Brain microvascular endothelial cell (primary cell): ENCODE measurements around the gene PRKCQ.

Experiments used
- DNase-seq: peaks from one replicate; pipeline ENCODE4 v3.0.0-alpha.2; 2020
- H3K27ac ChIP-seq: fragments of 250-450 bp; sonication (Bioruptor Pico); 2 replicates; pipeline ENCODE4 v1.5.1; 2020; ENCODE audit warnings: mild to moderate bottlenecking, moderate library complexity
- H3K27me3 ChIP-seq: fragments of 250-450 bp; sonication (Bioruptor Pico); replicated peaks from 2 replicates; pipeline ENCODE4 v1.5.1; 2020; ENCODE audit warnings: mild to moderate bottlenecking
- H3K36me3 ChIP-seq: fragments of 250-450 bp; sonication (Bioruptor Pico); replicated peaks from 2 replicates; pipeline ENCODE4 v1.5.1; 2020; ENCODE audit warnings: mild to moderate bottlenecking
- H3K4me3 ChIP-seq: 2 replicates; pipeline ENCODE4 v1.5.1; 2011; ENCODE audit warnings: low read depth, mild to moderate bottlenecking, control low read depth, low read length, moderate library complexity
- in situ Hi-C: cut with HindIII; loops from 2 replicates; pipeline ENCODE4 v1.10.0; 2017; ENCODE audit warnings: low sequenced_read_pairs, low pct_ligation_motif_present
- TF ChIP-seq, protein P1 (sequence below): IDR thresholded peaks from 2 replicates; pipeline ENCODE4 v1.5.1; 2011; ENCODE audit warnings: low read depth, mild to moderate bottlenecking, moderate library complexity, low read length, control low read depth, inconsistent platforms; ENCODE audit errors: missing control alignments

Gene PRKCQ

DNA sequence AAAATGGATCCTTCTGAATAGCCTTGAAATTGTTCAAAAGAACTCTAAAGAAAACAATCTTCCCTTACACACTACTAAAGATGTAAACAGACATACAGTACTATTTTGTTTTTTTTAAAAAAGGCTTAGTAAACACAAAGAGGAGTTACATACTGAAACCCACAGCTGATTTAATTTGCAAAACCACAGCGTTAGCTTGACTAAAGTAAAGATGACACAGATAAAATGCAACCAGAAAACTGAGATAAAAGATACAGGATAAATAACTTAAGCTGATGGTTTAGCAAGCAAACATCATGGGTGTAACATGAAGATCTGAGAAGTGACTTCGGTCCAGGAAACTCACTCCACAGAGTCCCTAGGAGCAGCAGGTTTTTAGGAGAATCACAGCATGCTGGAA is 21.8 kb downstream of the PRKCQ start:
- TF ChIP-seq, protein P1, sequence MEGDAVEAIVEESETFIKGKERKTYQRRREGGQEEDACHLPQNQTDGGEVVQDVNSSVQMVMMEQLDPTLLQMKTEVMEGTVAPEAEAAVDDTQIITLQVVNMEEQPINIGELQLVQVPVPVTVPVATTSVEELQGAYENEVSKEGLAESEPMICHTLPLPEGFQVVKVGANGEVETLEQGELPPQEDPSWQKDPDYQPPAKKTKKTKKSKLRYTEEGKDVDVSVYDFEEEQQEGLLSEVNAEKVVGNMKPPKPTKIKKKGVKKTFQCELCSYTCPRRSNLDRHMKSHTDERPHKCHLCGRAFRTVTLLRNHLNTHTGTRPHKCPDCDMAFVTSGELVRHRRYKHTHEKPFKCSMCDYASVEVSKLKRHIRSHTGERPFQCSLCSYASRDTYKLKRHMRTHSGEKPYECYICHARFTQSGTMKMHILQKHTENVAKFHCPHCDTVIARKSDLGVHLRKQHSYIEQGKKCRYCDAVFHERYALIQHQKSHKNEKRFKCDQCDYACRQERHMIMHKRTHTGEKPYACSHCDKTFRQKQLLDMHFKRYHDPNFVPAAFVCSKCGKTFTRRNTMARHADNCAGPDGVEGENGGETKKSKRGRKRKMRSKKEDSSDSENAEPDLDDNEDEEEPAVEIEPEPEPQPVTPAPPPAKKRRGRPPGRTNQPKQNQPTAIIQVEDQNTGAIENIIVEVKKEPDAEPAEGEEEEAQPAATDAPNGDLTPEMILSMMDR, result no peak
- Histone ChIP-seq H3K27ac (no peak overlapping the region), H3K36me3 (no peaks in the 10 kb centered on the region), H3K27me3 (no peaks in the 10 kb centered on the region), H3K4me3 (no peak overlapping the region)
- DNase-seq, result no peak
- in situ Hi-C loops, result no loop called here

DNA sequence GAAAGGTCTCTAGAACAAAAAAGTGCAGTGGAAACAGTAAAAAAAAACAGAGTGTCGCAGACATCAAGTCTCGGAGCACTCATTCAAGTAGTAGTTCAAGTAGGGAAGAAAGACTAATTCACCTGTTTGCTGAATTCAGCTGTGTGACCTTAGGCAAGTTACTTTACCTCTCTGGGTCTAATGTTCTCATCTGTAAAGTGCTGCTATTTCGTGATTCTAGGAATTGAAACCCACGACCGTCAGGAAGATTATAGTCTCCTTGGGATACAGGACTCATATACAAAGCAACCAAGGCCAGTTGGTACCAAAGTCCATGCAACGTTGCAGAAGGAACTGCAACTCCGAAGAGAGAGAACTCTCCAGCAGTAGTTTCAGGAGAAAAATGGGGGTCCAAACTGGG is 26.1 kb downstream of the PRKCQ start:
- in situ Hi-C loops, result no loop called here
- no peaks in the 10 kb centered on the region for H3K36me3 ChIP-seq
- H3K27ac ChIP-seq, result no peak overlapping the region
- no peak for DNase-seq
- no peak overlapping the region for H3K4me3 ChIP-seq
- TF ChIP-seq, protein P1, result no peak
- no peaks in the 10 kb centered on the region for H3K27me3 ChIP-seq

DNA sequence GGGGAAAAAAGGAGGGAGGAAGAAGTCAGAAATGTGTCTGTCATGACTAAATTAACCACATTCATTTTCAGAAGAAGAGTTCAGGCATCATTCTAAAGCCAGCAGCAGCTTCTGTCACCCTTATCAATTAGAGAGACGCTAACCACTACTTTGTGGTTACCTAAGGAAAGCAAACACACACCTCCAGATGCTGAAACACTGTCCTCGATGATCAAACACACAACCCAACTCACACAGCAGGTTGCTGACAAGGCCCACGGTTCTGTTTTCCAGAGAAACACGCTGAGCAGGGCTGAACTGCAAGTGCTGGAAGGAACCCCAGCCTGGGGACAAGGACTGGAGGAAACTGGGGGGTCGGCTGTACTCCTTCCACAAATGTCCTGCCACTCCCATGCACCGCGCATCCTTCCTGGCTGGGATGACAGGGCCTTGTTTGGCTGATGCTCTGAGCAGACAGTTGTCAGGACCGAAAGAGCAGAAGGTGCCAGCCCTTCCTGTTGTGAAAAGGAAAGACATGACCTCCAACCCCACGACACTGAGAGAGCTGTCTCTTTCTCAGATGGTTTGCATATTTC is 36.6 kb downstream of the PRKCQ start:
- no peaks in the 10 kb centered on the region for H3K36me3 ChIP-seq
- no peak overlapping the region for H3K4me3 ChIP-seq
- no peak overlapping the region for H3K27ac ChIP-seq
- in situ Hi-C loops, result no loop called here
- DNase-seq, result no peak
- H3K27me3 ChIP-seq, result no peaks in the 10 kb centered on the region
- TF ChIP-seq, protein P1, result no peak

GRCh38 chr10:6542999-6543430 is 37.1 kb downstream of the PRKCQ start:
- TF ChIP-seq, protein P1, result no peak
- in situ Hi-C loops, result no loop called here
- no peaks in the 10 kb centered on the region for H3K27me3 ChIP-seq
- DNase-seq, result no peak
- H3K36me3 ChIP-seq, result no peaks in the 10 kb centered on the region
- no peak overlapping the region for H3K27ac ChIP-seq
- no peak overlapping the region for H3K4me3 ChIP-seq

DNA sequence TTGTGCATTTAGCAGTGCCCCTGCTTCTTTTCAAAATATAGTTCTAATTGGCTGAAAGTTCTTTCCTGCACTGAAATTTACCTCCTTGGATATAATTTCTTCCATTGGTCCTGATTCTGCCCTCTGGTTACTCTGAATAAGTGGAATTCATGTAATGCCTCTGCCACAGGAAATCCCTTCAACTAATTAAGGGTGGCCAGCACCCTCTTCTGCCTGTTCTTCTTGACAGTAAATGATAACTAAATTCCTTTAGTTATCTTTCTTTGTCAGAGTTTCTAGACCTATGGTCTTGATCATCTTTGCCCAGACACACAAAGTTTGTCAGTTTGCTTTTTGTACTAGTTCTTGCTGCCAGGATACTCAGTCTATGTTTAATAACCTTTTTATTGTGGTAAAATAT is 40.2 kb downstream of the PRKCQ start:
- TF ChIP-seq, protein P1, result no peak
- no peak overlapping the region for H3K4me3 ChIP-seq
- no peak overlapping the region for H3K27ac ChIP-seq
- H3K27me3 ChIP-seq, result no peaks in the 10 kb centered on the region
- DNase-seq, result no peak
- no peaks in the 10 kb centered on the region for H3K36me3 ChIP-seq
- in situ Hi-C loops, result no loop called here

DNA sequence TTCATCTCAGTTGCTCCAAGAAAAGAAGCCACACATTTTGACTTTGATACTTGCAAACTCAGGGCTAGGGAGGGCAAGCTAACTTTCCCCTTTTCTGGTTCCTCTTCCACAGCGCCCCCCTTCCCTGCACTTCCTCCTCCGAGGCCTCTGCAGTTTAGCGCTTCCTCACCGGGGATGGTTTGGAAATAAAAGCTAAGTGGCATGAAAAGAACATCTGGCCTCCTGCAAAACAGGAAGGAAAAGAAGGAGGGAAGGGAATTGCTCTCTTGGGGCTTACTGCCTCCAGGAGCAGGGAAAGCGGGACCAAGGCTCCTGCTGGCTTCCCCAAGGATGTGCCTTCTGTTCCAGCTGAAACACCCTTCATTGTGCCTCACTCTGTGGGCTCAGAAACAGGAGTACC is 42.3 kb downstream of the PRKCQ start:
- Histone ChIP-seq H3K4me3 (no peak overlapping the region), H3K27ac (no peak overlapping the region), H3K36me3 (no peaks in the 10 kb centered on the region), H3K27me3 (no peaks in the 10 kb centered on the region)
- TF ChIP-seq, protein P1, result no peak
- in situ Hi-C loops, result no loop called here
- DNase-seq, result no peak
